NCI-H82 treated with DMSO at 0.1 percent for 48 hours (cell line): ENCODE data around the gene COLEC12.
A peak's percentile ranks its signal among the peaks of the same experiment; 100 is the strongest.
"Not testable (repeated sequence)": the region's sequence is repeated elsewhere in the genome, so short reads cannot be mapped to it uniquely, and the experiment has no call there.

Experiments
- DNase-seq: peaks from one replicate; lab custom pipeline; 2025; ENCODE audit not compliant: unreplicated experiment; lab: John Stamatoyannopoulos, UW

The COLEC12 gene

DNA sequence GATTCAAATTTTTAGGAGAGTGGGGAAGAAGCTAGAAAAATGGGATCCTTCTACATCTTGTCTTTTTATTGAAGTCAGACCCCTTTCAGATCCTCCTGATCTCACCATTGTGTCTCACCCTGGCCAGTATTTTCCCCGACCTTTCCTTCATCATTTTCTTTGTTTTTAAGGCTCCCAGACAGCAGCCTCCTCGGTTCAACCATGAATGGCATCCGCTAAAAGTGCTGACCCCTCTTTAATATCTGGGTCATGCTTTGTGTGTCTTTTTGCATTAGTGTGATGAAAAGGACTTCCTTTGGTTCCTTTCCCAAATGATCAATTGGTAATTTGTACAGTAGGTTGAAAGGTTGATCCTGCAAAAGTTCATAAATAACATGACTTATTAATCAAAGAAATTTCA lies 205.9 kb downstream of the COLEC12 start:
- no peak for DNase-seq

DNA sequence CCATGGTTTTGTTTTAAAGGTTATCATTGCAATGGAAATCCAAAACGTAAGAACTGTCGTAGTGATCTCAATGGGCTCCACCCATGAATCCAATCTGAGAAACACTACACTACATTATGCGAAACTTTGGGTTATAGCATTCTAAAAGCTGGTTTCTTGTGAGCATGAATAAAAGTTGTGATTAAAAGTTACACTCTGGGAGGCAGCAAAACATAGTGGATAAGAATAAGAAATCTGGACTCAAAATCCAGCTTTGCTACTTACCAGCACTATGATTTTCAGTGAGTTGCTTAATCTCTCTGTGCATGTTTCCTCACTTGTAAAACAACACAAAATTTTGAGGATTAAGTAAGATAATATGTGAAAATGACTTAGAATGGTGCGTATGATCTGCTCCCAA lies 207.0 kb downstream of the COLEC12 start:
- DNase-seq: no peak

DNA sequence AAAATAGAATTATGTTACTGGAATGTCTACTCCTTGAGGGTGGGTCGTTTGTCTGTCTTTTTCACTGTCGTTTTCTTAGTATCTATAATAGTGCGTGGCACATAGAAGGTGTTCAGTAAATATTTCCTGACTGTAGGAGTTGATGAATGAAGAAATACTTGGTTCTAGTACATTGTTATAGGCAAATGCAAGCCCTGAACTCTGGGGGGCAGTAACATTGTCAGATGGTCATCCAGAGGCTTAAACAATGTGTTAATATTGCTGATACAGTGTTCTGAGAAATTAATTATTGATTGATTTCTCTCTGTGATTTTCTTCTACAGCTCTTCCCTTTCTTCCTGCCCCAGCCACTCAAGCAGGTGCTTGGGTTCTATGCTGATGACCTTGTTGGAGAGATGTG lies 208.2 kb downstream of the COLEC12 start:
- DNase-seq: no peak

DNA sequence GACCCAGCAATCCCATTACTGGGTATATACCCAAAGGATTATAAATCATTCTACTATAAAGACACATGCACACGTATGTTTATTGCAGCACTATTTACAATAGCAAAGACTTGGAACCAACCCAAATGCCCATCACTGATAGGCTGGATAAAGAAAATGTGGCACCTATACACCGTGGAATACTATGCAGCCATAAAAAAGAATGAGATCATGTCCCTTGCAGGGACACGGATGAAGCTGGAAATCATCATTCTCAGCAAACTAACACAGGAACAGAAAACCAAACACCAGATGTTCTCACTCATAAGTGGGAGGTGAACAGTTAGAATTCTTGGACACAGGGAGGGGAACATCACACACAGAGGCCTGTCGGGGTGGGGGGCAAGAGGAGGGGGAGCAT lies 210.5 kb downstream of the COLEC12 start:
- DNase-seq: not testable (repeated sequence)

DNA sequence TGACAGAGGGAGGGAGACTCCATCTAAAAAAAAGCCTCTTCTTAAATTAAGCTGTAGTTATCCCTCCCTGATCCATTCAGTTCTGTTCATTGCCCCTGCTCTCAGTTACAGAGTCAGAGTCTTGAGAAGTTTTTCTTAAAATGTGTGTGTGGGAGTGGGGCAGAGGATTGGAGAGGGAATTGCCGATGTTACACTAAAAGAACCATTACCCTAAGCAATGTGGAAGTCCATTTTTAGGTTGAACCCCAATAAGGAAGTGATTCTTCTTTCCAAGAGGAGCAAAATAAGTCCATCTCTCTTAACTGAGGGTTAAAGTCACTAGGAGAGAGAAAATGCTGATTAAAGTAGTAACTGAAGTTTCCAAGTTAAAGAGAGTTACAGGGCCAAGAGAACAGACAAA lies 211.5 kb downstream of the COLEC12 start:
- no peak for DNase-seq

DNA sequence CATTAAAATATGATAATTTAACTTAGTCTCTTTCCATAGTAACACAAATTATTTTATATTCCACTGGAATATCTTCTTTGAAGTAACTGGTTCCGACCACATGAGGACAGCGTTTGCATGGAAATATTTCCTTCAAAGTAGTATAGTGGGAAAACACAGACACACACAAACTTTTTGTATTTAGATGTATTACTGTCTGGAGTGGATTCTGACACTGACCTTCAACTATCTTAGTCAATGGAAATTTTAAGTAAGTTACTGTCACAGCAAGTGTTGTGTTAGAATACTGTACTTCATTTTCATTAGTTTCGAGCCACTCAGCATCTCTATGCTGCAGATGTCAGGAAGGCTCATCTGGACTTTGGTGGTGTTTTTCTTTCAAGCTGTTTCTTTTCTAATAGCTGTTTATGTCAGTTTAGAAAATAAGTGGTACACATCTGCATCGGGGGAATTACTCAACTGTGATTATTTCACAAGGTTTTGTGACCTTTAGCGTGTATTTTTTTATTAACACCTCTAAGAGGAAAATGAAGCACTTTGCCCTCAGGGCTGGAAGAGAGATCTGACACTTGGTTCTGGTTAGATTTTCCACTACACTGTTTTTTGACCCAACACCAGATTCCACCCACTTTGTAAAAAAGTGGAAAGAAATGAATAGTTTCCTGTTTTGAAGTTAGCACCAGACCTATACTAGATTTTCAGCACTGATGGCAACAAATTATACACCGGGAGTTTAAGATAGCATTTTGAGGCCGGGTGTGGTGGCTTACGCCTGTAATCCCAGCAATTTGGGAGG lies 213.8 kb downstream of the COLEC12 start:
- no peak for DNase-seq

DNA sequence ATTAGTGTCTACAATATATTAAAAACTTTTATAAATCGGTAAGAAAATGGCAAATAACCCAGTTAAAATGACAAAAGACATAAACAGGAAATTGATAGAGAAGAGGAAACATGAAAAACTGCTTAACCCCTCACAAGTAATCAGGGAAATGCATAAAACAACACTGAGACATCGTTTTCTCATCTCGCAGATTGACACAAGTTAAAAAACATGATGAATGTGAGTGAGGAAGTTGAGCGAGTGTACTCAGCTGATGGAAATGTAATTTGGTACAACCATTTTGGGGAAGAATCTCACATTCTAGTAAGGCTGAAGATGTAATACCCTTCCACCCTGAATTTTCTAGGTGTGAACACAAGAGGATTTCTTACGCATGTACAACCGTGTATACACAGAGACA lies 214.7 kb downstream of the COLEC12 start:
- DNase-seq: no peak

DNA sequence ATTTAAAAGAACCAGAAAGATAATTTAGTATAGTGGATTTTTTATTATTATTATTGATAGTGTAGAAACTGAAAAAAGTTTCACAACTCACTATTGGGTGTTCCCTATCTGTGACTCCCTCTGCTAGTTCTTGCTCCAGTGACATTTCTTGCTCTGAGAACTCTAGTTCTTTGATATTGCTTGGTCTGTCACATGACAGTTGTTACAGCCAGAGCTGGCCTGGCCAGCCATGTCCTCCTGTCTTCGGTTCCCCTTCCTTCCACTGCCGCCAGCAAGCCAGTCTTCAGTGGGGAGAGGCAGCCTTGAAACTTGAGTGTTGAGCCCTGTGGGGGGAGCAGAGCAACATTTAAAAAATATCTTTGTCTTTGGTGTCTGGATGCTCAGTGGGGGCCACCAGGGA lies 225.0 kb downstream of the COLEC12 start:
- no peak for DNase-seq

DNA sequence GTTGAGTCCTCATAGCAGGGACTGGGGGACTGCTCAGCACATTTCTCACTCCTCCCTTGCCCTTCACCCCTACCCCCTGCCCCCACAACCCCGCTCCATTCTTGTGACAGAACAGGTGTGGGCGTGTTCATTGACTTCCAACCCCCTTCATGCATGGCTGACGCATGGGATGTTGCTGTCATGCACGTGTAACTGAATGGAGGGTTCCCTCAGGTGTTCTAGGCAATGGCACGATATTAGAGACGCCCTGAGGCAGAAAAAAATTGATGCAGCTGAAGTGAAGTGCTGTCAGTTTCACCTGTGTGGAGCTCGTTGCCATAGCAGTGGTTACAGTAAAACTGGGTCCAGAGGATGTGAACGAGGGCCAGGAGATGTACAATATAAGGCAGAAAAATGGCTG lies 226.2 kb downstream of the COLEC12 start:
- no peak for DNase-seq

DNA sequence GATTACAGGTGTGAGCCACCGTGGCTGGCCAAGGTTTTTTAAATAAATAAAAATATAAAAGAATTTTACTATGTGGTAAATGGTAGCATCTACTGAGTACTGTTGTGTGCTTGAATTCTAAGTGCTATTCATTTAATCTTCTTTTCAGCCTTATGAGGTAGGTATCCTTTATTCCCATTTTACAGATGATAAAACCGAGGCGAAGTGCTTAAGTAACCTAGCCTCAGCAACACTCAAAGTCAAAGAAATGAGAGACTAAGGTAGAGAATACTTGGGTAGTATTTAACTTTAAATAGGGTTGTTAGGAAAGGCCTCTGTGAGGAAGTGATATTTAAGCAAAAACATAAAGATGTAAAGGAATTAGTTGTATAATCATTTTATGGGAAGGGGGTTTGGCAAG lies 227.0 kb downstream of the COLEC12 start:
- no peak for DNase-seq

DNA sequence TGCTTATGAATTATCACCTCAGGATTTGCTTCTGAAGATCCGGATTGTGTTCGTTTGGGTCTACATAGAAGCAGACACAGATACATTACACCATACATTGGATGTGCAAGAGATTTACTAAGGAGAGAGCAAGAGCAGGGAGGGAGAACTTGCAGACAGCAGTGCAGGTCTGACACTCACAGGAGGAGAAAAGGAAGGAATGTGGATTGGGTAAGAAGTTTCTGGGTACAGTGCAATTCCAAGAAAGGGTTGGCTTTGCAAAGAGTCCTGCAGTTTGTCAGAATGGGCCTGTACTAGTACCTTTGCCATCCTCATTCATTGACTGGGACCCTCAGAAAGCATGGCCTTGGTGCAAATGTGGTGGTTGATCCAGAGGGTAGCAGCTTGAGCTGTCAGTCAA lies 227.9 kb downstream of the COLEC12 start:
- no peak for DNase-seq

DNA sequence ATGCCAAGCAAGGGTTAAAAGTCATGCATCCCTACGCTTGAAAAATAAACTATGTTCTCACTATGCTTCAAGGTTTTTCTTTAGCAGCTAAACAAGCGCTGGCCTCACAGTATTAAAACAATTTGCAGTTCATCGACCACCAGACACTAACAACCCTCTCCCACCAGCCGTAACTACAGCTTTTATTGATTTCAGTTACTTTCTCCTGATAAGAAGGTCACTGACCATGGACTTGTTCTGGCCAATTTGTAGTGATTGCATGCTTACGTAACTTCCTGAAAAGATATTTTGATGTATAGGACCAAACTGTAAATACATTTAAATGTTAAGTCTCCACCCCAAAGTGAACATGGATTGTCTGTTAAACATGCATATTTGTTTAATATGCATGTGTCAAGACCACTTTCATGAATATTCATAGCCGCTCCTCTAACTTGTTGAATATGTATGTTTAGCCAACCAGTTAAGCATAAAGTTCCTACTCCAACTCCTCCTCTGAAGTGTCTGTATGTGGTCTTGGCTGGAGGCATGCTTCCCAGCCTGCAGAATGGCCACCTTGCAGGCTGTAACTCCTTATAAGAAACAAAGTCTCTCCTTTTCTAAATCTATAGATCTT lies 230.9 kb downstream of the COLEC12 start:
- no peak for DNase-seq

DNA sequence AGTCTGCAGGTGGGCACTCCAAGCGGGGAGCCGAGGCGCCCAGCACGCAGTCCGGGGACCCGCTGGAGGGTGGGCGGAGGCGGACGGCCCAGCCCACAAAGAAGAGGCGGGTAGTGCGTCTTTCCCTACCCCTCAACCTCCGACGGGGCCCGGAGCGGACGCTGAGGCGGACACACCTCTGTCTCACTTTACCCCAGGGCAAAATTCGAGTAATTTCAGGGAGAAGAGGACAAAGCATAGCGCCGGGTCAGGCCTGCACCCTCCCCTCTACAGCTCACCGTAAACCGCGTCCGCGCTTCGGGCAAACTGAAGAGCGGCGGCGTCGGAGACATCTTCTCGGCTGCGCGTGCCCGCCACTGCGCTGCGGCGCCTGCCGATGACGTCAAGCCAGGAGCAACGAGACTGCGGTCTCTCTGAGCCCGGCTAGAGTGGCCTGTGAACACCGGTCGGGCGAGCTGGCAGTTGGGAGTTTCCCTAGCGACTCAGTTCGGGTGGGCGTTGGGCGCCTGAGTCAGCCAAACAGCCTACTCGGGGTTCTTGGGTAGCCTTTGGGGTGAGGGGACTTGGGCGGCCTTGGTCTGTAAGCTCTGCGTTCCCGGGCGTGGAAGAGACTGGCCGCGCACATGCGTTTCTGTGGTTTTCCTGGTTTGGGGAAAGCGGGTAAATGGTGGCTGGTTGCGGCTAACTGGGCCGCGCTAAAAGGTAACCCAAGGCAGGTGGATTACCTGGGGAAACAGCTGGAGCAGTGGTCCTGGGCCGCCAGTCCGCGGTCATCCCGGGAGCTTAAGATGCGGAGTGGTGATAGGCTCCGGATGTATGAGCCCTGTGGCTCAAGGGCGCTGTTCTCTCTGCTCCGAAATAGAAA lies 232.6 kb downstream of the COLEC12 start, which contains the start of gene THOC1:
Gene THOC1, minus strand, starts transcription at position 360 of the 865 bp plus-strand sequence. Its CDS starts 28 bp downstream, at position 332.
- DNase-seq: peak; percentile 53

DNA sequence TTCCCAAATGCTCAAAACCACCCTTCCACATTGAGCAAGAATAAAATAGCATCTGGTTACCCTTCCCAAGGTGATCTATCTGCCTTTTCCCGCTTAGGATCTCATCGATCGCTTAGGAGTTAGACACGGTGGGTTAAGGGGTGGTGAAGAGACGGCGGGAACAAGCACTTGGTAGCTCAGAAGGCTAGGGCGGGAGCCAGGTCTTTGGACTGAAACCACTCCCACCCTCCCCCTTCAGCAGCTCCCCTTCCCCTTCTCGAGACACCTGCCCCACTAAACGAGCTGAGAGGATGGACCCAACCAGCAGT lies 233.2 kb downstream of the COLEC12 start:
- no peak for DNase-seq
